ENCODE data around the gene SLC11A2. TPM values are rescaled to one million over a fixed set of nuclear protein-coding genes. Genes with fewer than 3 reads are reported as not detected.
A peak's percentile ranks its signal among the peaks of the same experiment; 100 is the strongest.

SLC11A2 gene
- total RNA-seq, 1 experiment from 2014 or later: 47.9 TPM

- H4K91ac ChIP-seq (ENCODE audit: insufficient read length, low read depth, low read length): no peak overlapping the region
- H3T11ph ChIP-seq (ENCODE audit: low read length): no peak overlapping the region
- H2BK15ac ChIP-seq (ENCODE audit: low read depth, low read length): no peak overlapping the region
- H2BK12ac ChIP-seq (ENCODE audit: insufficient read length, low read depth, low read length): no peak overlapping the region
- no peak overlapping the region for H3K4ac ChIP-seq (ENCODE audit: low read depth, low read length)
- H4K8ac ChIP-seq (replicated peaks; ENCODE audit: insufficient read length, low read depth, low read length): no peak overlapping the region
- H3K18ac ChIP-seq (ENCODE audit: insufficient read length, low read depth, low read length): no peak overlapping the region
- H3K27me3 Mint-ChIP-seq (ENCODE audit: low read depth): no peaks in the 10 kb centered on the region
- H3K56ac ChIP-seq (ENCODE audit: insufficient read length, low read depth, low read length): no peak overlapping the region
- no CpG with 5 or more reads among the region's 4 CpGs for WGBS (ENCODE audit: extremely low coverage, insufficient read length, low lambda C conversion rate)
- no peaks in the 10 kb centered on the region for H3K79me2 ChIP-seq (ENCODE audit: insufficient read depth, low read length)
- no peak overlapping the region for H2AK5ac ChIP-seq (ENCODE audit: insufficient read length, low read length)
- no peak overlapping the region for H2BK20ac ChIP-seq (ENCODE audit: low read depth, low read length, poor library complexity, severe bottlenecking)
- H3K14ac ChIP-seq (ENCODE audit: insufficient read depth, low read length): no peak overlapping the region
- no peaks in the 10 kb centered on the region; a peak in 1 of 5 replicates for H3K9me3 Mint-ChIP-seq
- peaks cover 19 to 40% (median 32%) of the 10 kb centered on the region in 3 experiments; a peak in 6 of 7 replicates for H3K36me3 Mint-ChIP-seq (ENCODE audit: insufficient read depth in 1 of 3, low read depth in 3 of 3)
- no peaks in the 10 kb centered on the region for H3K9me3 ChIP-seq (ENCODE audit: control insufficient read depth, low read depth, low read length)
- no peaks in the 10 kb centered on the region for H3K79me1 ChIP-seq (ENCODE audit: insufficient read depth, low read depth, low read length, poor library complexity, severe bottlenecking)
- no peaks in the 10 kb centered on the region for H3K27me3 ChIP-seq (ENCODE audit: insufficient read depth, low read length)
- H4K5ac ChIP-seq (ENCODE audit: insufficient read length, low read depth, low read length): no peak overlapping the region
- no peak overlapping the region for H2BK5ac ChIP-seq (ENCODE audit: insufficient read length, low read length)
- H3K23ac ChIP-seq (ENCODE audit: insufficient read length, low read depth, low read length): no peak overlapping the region
- H2BK120ac ChIP-seq (ENCODE audit: low read depth, low read length, poor library complexity, severe bottlenecking): no peak overlapping the region
- no peak for TF ChIP-seq CTCF (conservative IDR thresholded peaks at IDR 0.05)
- peaks cover 11 to 16% of the 10 kb centered on the region in 2 experiments for H3K4me1 Mint-ChIP-seq
- no peak for DNase-seq
- H3K27ac ChIP-seq (ENCODE audit: insufficient read length, low read depth, low read length): no peak overlapping the region
- H3K23me2 ChIP-seq (ENCODE audit: insufficient read length, low read depth, low read length, poor library complexity, severe bottlenecking): peaks cover 6% of the 10 kb centered on the region
- no peak overlapping the region for H3K4me2 ChIP-seq (ENCODE audit: insufficient read depth, insufficient read length, low read length)
- H3K27ac Mint-ChIP-seq: peak overlapping the region in 1 of 3 experiments; percentile 29; a peak in 3 of 7 replicates
- H3K9ac ChIP-seq (ENCODE audit: extremely low read depth, insufficient read length, low read length): no peak overlapping the region
- H2AFZ ChIP-seq (ENCODE audit: low read length): no peak overlapping the region
- no peaks in the 10 kb centered on the region for H4K20me1 ChIP-seq (ENCODE audit: control insufficient read depth, insufficient read depth, insufficient read length)
- H3K4me3 Mint-ChIP-seq: no peak overlapping the region
- 0 out of 2 replicates have a peak, but pooled peaks cover 2% of the 10 kb centered on the region for H3K4me1 ChIP-seq (ENCODE audit: insufficient read depth, low read length)
Measured at GRCh38 chr12:51051787-51052186, 25.6 kb upstream of the SLC11A2 start.

Measured in H9 (cell line).